A549 (cell line): ENCODE results near the gene FRMD4A. TPM values are rescaled to one million over a fixed set of nuclear protein-coding genes. Genes with fewer than 3 reads are reported as not detected.

Source experiments
- ATAC-seq, 2 experiments: fragments of 200-7000 bp in 1 of 2; fragments of >200 bp in 1 of 2; cut with Nextera tagmentation in 1 of 2; cut with Tn5 transposase in 1 of 2; 3 replicates each; pipeline versions ENCODE4 v1.8.0 to v1.9.1; 2018 to 2020; ENCODE audit warnings: mild to moderate bottlenecking in 1 of 2, moderate library complexity in 1 of 2
- CTCF ChIA-PET: fragments of 300-600 bp; sonication (Branson Sonifier 250); formaldehyde crosslinking; extraction: SDS; loops from one replicate; lab custom pipeline; 2021; ENCODE audit warnings: antibody characterized with exemption, inconsistent platforms; lab: Yijun Ruan, JAX
- POLR2A ChIA-PET: fragments of 350-600 bp; formaldehyde crosslinking; extraction: SDS; loops from one replicate; lab custom pipeline; 2021; ENCODE audit warnings: antibody characterized with exemption, inconsistent platforms; lab: Yijun Ruan, JAX
- DNase-seq, 2 experiments: peaks; one replicate each; pipeline versions ENCODE4 v3.0.0 to v3.0.0-alpha.2; 2011 to 2016; ENCODE audit warnings: low read depth in 1 of 2, low spot score in 1 of 2
- FAIRE-seq: peaks from 2 replicates; lab custom pipeline; 2011; peaks lifted over from hg19 to GRCh38; lab: Jason Lieb, UNC
- H3K27ac ChIP-seq, 2 experiments: fragments of >200 bp; sonication (Bioruptor Twin); formaldehyde crosslinking; 3 replicates each; pipeline ENCODE4 v1.5.1; 2016 to 2017
- H3K4me1 ChIP-seq: fragments of >200 bp; sonication (Bioruptor Twin); formaldehyde crosslinking; 3 replicates; pipeline ENCODE4 v1.6.1; 2016
- H3K4me2 ChIP-seq: fragments of >200 bp; sonication (Bioruptor Twin); formaldehyde crosslinking; 3 replicates; pipeline ENCODE4 v1.6.1; 2016
- H3K4me3 ChIP-seq: fragments of >200 bp; sonication (Bioruptor Twin); formaldehyde crosslinking; 3 replicates; pipeline ENCODE4 v1.5.1; 2016
- H3K9me3 ChIP-seq: fragments of >200 bp; sonication (Bioruptor Twin); formaldehyde crosslinking; 3 replicates; pipeline ENCODE4 v1.6.1; 2016
- BHLHE40 ChIP-seq: IDR thresholded peaks from 2 replicates; pipeline ENCODE4 v1.6.1; 2012; ENCODE audit warnings: low read depth, low read length, inconsistent platforms
- CHD4 ChIP-seq: fragments of 200-600 bp; sonication (generic); IDR thresholded peaks from 2 replicates; pipeline ENCODE4 v1.6.1; 2016; ENCODE audit warnings: antibody characterized with exemption, mild to moderate bottlenecking, borderline replicate concordance
- ESRRA ChIP-seq: fragments of 150-350 bp; IDR thresholded peaks from 2 replicates; pipeline ENCODE4 v1.6.1; 2014; ENCODE audit warnings: mild to moderate bottlenecking, low read length, borderline replicate concordance
- FOSB ChIP-seq: fragments of 250-450 bp; sonication (Bioruptor Pico); IDR thresholded peaks from 2 replicates; pipeline ENCODE4 v1.5.0; 2020; ENCODE audit warnings: mild to moderate bottlenecking, moderate library complexity
- FOSL2 ChIP-seq, 2 experiments: fragments of 450-650 bp in 1 of 2; fragments of >200 bp in 1 of 2; sonication (Bioruptor Twin) in 1 of 2; formaldehyde crosslinking; IDR thresholded peaks; 2 replicates each; pipeline versions ENCODE4 v1.5.0 to v1.6.1; 2016 to 2020; ENCODE audit warnings: mild to moderate bottlenecking in 1 of 2, moderate library complexity in 1 of 2
- FOXS1 ChIP-seq: fragments of 250-450 bp; sonication (Bioruptor Pico); IDR thresholded peaks from 2 replicates; pipeline ENCODE4 v1.5.0; 2020; ENCODE audit warnings: mild to moderate bottlenecking, moderate library complexity
- HDAC2 ChIP-seq: fragments of 200-600 bp; sonication (generic); IDR thresholded peaks from 2 replicates; pipeline ENCODE4 v1.6.1; 2016
- HOXA7 ChIP-seq: fragments of 250-450 bp; sonication (Bioruptor Pico); IDR thresholded peaks from 2 replicates; pipeline ENCODE4 v1.5.0; 2020; ENCODE audit warnings: mild to moderate bottlenecking, moderate library complexity
- MAZ ChIP-seq: fragments of 150-350 bp; IDR thresholded peaks from 2 replicates; pipeline ENCODE4 v1.6.1; 2014; ENCODE audit warnings: antibody characterized with exemption, low read depth, low read length, borderline replicate concordance
- NR3C1 ChIP-seq: fragments of >200 bp; sonication (Bioruptor Twin); formaldehyde crosslinking; IDR thresholded peaks from 3 replicates; pipeline ENCODE4 v1.6.1; 2017
- POLR2AphosphoS2 ChIP-seq: conservative IDR thresholded peaks from 2 replicates; pipeline ENCODE4 v1.6.1; 2012; ENCODE audit warnings: low read length, improper control_type of control experiment, inconsistent platforms
- RCOR1 ChIP-seq: fragments of 150-350 bp; IDR thresholded peaks from 2 replicates; pipeline ENCODE4 v1.6.1; 2014; ENCODE audit warnings: antibody characterized with exemption, low read length, low read depth
- TP53 ChIP-seq: fragments of 250-450 bp; sonication (Bioruptor Pico); IDR thresholded peaks from 2 replicates; pipeline ENCODE4 v1.5.0; 2021; ENCODE audit warnings: mild to moderate bottlenecking, moderate library complexity
- ZC3H11A ChIP-seq: fragments of 450-650 bp; IDR thresholded peaks from 2 replicates; pipeline ENCODE4 v1.6.1; 2014; ENCODE audit warnings: antibody characterized with exemption, mild to moderate bottlenecking
- ZFP36 ChIP-seq: fragments of 450-650 bp; IDR thresholded peaks from 2 replicates; pipeline ENCODE4 v1.6.1; 2014; ENCODE audit warnings: borderline replicate concordance; ENCODE audit not compliant: partially characterized antibody
- WGBS: methylation state at CpG from one replicate; pipeline ENCODE4 v1.1.6; 2017; ENCODE audit errors: missing lambda C conversion rate; 5-methylcytosine and 5-hydroxymethylcytosine counted together
- polyA plus RNA-seq, 4 experiments: library from polyadenylated mRNA; depleted of rRNA in 3 of 4; stranded (reverse); fragments of >200 nt; fragmentation: RNase III in 1 of 4; extraction: RNeasy Plus Mini Kit Qiagen cat#74134 plus additional on column Dnase treatment in 1 of 4; gene quantifications; 2 replicates in 3 of 4; 3 replicates in 1 of 4; pipeline ENCODE4 v1.2.3, GENCODE V29; 2011 to 2017
- TF ChIP-seq, protein P1 (sequence below): IDR thresholded peaks from 2 replicates; pipeline ENCODE4 v1.6.1; 2012
- TF ChIP-seq, protein P2 (sequence below): IDR thresholded peaks from 2 replicates; pipeline ENCODE4 v1.6.1; 2012
- TF ChIP-seq, protein P3 (sequence below): IDR thresholded peaks from 2 replicates; pipeline ENCODE4 v1.6.1; 2012; ENCODE audit warnings: low read depth, borderline replicate concordance
- TF ChIP-seq, protein P4 (sequence below): fragments of >200 bp; sonication (Bioruptor Twin); formaldehyde crosslinking; IDR thresholded peaks from 3 replicates; pipeline ENCODE4 v1.5.1; 2016
- TF ChIP-seq, protein P5 (sequence below): fragments of 200-600 bp; sonication (generic); IDR thresholded peaks from 2 replicates; pipeline ENCODE4 v1.6.1; 2016; ENCODE audit warnings: antibody characterized with exemption, mild to moderate bottlenecking, moderate library complexity
- TF ChIP-seq, protein P6 (sequence below): fragments of >200 bp; sonication (Bioruptor Twin); formaldehyde crosslinking; IDR thresholded peaks from 3 replicates; pipeline ENCODE4 v1.6.1; 2016
- TF ChIP-seq, protein P7 (sequence below): fragments of >200 bp; sonication (Bioruptor Twin); formaldehyde crosslinking; IDR thresholded peaks from 2 replicates; pipeline ENCODE4 v1.6.1; 2016

Gene FRMD4A
- polyA plus RNA-seq, 2 of the 4 experiments (the other 2 are of a cell fraction), result 2.5 to 4.7 TPM

DNA sequence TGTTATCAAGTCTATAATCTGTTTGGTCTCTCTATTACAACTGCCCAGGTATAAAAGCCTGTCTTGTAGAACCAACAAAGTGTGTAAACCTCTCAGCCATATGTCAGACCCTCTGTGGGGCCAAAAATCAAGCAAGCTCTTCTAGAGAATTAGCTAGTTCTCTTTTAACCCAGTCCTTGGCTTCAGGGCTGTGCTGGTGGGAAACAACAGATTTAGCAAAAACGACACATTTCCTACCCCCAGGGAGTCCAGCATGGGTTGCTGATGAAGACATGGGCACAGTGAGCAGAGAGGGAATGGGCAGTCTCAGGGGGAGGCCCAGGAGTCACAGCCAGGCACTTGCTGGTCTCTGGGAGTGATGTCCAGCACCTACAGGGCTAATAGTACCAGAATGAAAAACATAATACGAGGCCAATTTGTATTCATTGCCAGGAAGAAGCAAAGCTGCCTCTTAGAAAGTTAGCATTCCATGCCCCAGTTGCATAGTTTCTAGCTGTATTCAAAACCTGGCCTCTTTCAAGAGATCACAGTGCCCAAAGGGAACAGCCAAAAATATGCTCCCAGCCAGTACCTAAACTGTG is 80.1 kb downstream of the FRMD4A start:
- POLR2A ChIA-PET, result no interaction called here
- Histone ChIP-seq H3K27ac (no peak overlapping the region), H3K9me3 (no peaks in the 10 kb centered on the region), H3K4me3 (no peak overlapping the region), H3K4me2 (no peak overlapping the region), H3K4me1 (no peaks in the 10 kb centered on the region)
- TF ChIP-seq NR3C1 (no peak), FOXS1 (CRISPR knock-in tag) (no peak), HDAC2 (no peak), FOSL2 (IDR thresholded peaks at IDR 0.05) (no peak), FOSL2 (CRISPR knock-in tag; IDR thresholded peaks at IDR 0.05) (no peak), ZFP36 (no peak), MAZ (no peak), POLR2AphosphoS2 (no peak), TP53 (CRISPR knock-in tag) (no peak)
- TF ChIP-seq, protein P1, sequence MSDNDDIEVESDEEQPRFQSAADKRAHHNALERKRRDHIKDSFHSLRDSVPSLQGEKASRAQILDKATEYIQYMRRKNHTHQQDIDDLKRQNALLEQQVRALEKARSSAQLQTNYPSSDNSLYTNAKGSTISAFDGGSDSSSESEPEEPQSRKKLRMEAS, result no peak
- TF ChIP-seq, protein P2, sequence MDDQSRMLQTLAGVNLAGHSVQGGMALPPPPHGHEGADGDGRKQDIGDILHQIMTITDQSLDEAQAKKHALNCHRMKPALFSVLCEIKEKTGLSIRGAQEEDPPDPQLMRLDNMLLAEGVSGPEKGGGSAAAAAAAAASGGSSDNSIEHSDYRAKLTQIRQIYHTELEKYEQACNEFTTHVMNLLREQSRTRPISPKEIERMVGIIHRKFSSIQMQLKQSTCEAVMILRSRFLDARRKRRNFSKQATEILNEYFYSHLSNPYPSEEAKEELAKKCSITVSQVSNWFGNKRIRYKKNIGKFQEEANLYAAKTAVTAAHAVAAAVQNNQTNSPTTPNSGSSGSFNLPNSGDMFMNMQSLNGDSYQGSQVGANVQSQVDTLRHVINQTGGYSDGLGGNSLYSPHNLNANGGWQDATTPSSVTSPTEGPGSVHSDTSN, result no peak
- TF ChIP-seq, protein P3, sequence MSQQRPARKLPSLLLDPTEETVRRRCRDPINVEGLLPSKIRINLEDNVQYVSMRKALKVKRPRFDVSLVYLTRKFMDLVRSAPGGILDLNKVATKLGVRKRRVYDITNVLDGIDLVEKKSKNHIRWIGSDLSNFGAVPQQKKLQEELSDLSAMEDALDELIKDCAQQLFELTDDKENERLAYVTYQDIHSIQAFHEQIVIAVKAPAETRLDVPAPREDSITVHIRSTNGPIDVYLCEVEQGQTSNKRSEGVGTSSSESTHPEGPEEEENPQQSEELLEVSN, result no peak
- TF ChIP-seq, protein P4, sequence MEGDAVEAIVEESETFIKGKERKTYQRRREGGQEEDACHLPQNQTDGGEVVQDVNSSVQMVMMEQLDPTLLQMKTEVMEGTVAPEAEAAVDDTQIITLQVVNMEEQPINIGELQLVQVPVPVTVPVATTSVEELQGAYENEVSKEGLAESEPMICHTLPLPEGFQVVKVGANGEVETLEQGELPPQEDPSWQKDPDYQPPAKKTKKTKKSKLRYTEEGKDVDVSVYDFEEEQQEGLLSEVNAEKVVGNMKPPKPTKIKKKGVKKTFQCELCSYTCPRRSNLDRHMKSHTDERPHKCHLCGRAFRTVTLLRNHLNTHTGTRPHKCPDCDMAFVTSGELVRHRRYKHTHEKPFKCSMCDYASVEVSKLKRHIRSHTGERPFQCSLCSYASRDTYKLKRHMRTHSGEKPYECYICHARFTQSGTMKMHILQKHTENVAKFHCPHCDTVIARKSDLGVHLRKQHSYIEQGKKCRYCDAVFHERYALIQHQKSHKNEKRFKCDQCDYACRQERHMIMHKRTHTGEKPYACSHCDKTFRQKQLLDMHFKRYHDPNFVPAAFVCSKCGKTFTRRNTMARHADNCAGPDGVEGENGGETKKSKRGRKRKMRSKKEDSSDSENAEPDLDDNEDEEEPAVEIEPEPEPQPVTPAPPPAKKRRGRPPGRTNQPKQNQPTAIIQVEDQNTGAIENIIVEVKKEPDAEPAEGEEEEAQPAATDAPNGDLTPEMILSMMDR, result no peak
- FAIRE-seq (no peak), DNase-seq (no peak), ATAC-seq (no peak)
- WGBS, result 6% methylated on average over 2 of the region's 2 CpGs
- CTCF ChIA-PET, result no interaction called here

DNA sequence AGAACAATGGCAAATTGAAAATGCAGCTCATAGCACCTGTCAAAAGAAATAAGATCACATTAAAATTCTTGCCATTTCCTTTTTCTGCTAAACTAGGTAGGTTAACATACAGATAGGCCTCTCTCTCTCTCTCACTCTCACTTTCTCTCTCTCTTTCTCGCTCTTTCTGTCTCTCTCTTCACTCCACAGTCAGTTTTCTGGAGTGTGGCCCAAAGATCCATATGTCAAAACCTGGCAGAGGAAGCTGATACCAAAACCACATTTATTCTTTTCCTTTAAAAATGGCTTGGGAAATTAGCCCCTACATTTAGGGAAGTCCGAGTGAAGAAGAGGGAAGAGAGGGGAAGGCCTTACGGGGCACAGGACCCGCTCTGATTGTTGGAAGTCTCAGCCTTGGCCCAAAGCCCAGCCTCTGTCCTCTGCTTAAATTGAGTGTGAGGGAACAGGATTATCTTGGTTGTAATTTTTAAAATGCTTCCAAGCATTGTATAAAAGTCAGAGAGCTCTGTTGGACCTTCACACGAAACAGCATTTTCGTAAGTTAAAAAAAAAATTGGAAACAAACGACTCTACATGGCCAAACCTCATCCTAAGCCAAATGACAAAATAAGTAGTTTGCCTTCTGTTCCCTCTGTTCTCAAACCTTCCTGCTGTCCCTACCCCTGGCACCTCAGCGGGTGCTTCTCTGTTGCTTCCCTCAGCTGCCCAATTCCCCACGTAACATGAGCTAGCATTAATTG is 83.2 kb downstream of the FRMD4A start:
- no peaks in the 10 kb centered on the region for H3K9me3 ChIP-seq
- H3K27ac ChIP-seq, result no peak overlapping the region
- ATAC-seq, result no peak
- whole genome bisulfite sequencing, result 55% methylated on average over 9 of the region's 9 CpGs
- H3K4me2 ChIP-seq, result no peak overlapping the region
- peaks cover 10% of the 10 kb centered on the region; the same call in 2 of the 3 replicates for H3K4me1 ChIP-seq
- POLR2A ChIA-PET, result no interaction called here
- CTCF ChIA-PET, result no interaction called here
- no peak for FAIRE-seq
- no peak overlapping the region for H3K4me3 ChIP-seq
- no peak for DNase-seq
- no peak for TF ChIP-seq HDAC2
- TF ChIP-seq, protein P5, sequence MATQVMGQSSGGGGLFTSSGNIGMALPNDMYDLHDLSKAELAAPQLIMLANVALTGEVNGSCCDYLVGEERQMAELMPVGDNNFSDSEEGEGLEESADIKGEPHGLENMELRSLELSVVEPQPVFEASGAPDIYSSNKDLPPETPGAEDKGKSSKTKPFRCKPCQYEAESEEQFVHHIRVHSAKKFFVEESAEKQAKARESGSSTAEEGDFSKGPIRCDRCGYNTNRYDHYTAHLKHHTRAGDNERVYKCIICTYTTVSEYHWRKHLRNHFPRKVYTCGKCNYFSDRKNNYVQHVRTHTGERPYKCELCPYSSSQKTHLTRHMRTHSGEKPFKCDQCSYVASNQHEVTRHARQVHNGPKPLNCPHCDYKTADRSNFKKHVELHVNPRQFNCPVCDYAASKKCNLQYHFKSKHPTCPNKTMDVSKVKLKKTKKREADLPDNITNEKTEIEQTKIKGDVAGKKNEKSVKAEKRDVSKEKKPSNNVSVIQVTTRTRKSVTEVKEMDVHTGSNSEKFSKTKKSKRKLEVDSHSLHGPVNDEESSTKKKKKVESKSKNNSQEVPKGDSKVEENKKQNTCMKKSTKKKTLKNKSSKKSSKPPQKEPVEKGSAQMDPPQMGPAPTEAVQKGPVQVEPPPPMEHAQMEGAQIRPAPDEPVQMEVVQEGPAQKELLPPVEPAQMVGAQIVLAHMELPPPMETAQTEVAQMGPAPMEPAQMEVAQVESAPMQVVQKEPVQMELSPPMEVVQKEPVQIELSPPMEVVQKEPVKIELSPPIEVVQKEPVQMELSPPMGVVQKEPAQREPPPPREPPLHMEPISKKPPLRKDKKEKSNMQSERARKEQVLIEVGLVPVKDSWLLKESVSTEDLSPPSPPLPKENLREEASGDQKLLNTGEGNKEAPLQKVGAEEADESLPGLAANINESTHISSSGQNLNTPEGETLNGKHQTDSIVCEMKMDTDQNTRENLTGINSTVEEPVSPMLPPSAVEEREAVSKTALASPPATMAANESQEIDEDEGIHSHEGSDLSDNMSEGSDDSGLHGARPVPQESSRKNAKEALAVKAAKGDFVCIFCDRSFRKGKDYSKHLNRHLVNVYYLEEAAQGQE, result no peak
- no peak for TF ChIP-seq ESRRA
- no peak for TF ChIP-seq TP53 (CRISPR knock-in tag)
- no peak for TF ChIP-seq ZC3H11A
- no peak for TF ChIP-seq BHLHE40
- TF ChIP-seq, protein P3, result no peak
- no peak for TF ChIP-seq CHD4
- no peak for TF ChIP-seq ZFP36
- TF ChIP-seq, protein P1, result no peak
- TF ChIP-seq HOXA7 (CRISPR knock-in tag), result no peak
- TF ChIP-seq RCOR1, result no peak
- TF ChIP-seq FOSL2 (IDR thresholded peaks at IDR 0.05), result no peak
- no peak for TF ChIP-seq FOSL2 (CRISPR knock-in tag; IDR thresholded peaks at IDR 0.05)
- TF ChIP-seq FOSB (CRISPR knock-in tag), result no peak
- TF ChIP-seq, protein P6, sequence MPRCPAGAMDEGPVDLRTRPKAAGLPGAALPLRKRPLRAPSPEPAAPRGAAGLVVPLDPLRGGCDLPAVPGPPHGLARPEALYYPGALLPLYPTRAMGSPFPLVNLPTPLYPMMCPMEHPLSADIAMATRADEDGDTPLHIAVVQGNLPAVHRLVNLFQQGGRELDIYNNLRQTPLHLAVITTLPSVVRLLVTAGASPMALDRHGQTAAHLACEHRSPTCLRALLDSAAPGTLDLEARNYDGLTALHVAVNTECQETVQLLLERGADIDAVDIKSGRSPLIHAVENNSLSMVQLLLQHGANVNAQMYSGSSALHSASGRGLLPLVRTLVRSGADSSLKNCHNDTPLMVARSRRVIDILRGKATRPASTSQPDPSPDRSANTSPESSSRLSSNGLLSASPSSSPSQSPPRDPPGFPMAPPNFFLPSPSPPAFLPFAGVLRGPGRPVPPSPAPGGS, result no peak
- TF ChIP-seq, protein P2, result no peak
- TF ChIP-seq, protein P7, sequence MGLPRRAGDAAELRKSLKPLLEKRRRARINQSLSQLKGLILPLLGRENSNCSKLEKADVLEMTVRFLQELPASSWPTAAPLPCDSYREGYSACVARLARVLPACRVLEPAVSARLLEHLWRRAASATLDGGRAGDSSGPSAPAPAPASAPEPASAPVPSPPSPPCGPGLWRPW, result no peak
